Psoas muscle (tissue), 8 donors: Measurements from ENCODE around the gene PARD6B. TPM values are rescaled to one million over a fixed set of nuclear protein-coding genes. Genes with fewer than 3 reads are reported as not detected.

ENCODE experiments used
- ATAC-seq, 4 donors: fragments of 200-7000 bp; cut with Tn5 transposase; one replicate each; pipeline ENCODE4 v1.9.1; 2020; ENCODE audit warnings: moderate library complexity in 3 of 4, mild to moderate bottlenecking in 2 of 4
- DNase-seq, 2 donors: peaks; one replicate each; pipeline ENCODE4 v3.0.0-alpha.2; 2020
- H3K27ac ChIP-seq: fragments of 200-600 bp; one replicate; pipeline ENCODE4 v1.8.0; 2022
- H3K27me3 ChIP-seq, 3 donors: fragments of 200-600 bp in 1 of 3; one replicate each; pipeline versions ENCODE4 v1.6.1 to v1.8.0; 2013 to 2022; ENCODE audit warnings: low read length in 2 of 3, mild to moderate bottlenecking in 2 of 3, moderate library complexity in 1 of 3; ENCODE audit not compliant: insufficient read depth in 3 of 3
- H3K36me3 ChIP-seq, 2 donors: fragments of 200-600 bp in 1 of 2; one replicate each; pipeline versions ENCODE4 v1.6.1 to v1.8.0; 2013 to 2022; ENCODE audit warnings: low read depth in 1 of 2, mild to moderate bottlenecking in 1 of 2, moderate library complexity in 1 of 2; ENCODE audit not compliant: insufficient read depth in 1 of 2
- H3K4me1 ChIP-seq: fragments of 200-600 bp; one replicate; pipeline ENCODE4 v1.8.0; 2022
- H3K4me3 ChIP-seq: fragments of 200-600 bp; one replicate; pipeline ENCODE4 v1.8.0; 2022; ENCODE audit warnings: mild to moderate bottlenecking
- H3K9me3 ChIP-seq: fragments of 200-600 bp; one replicate; pipeline ENCODE4 v1.8.0; 2022
- WGBS, 3 donors: extraction: QIAGEN DNeasy Blood & Tissue Kit; methylation state at CpG; one replicate each; pipeline versions ENCODE4 v1.1.6 to v1.1.7; 2013; 5-methylcytosine and 5-hydroxymethylcytosine counted together
- intact Hi-C, 2 donors: fragments of 100-400 bp; cut with DNase I; formaldehyde crosslinking; loops; one replicate each; pipeline versions ENCODE4 v1.11.0 to v1.14.2; 2022
- polyA plus RNA-seq, 3 donors: library from polyadenylated mRNA; stranded (reverse); fragments of 200-250 nt; gene quantifications; one replicate each; pipeline ENCODE4 v1.2.3, GENCODE V29; 2013
- total RNA-seq, 4 donors: library from RNA; stranded (reverse); fragmentation: NEBNext Ultra II Directional in 2 of 4; extraction: Animal tissue kit (Norgen Biotek cat#: 25700) in 2 of 4; gene quantifications; one replicate each; pipeline versions ENCODE4 v1.2.1 to v1.2.4, GENCODE V29; 2021 to 2023
- TF ChIP-seq, protein P1 (sequence below): fragments of 200-600 bp; IDR thresholded peaks from one replicate; pipeline ENCODE4 v1.8.0; 2022; ENCODE audit warnings: antibody characterized with exemption
- donor health status: healthy with polysubstance abuse.
- donor health status: DM: no; HTN: no; CAD: no; lungs with moderate emphysema.
- donor health status: Bipolar disorder and iron deficiency.
- donor health status: healthy.
- donor health status: DM: yes; HTN: yes; CAD: no.
- donor health status: DM: no; HTN: no; CAD: no.
- donor health status: DM: no; HTN: no; CAD: no.
- donor health status: DM: yes; HTN: yes; CAD: no.

Gene PARD6B
- total and polyA plus RNA-seq, 7 donors = 0.27 to 5.0 (median 0.97) TPM

DNA sequence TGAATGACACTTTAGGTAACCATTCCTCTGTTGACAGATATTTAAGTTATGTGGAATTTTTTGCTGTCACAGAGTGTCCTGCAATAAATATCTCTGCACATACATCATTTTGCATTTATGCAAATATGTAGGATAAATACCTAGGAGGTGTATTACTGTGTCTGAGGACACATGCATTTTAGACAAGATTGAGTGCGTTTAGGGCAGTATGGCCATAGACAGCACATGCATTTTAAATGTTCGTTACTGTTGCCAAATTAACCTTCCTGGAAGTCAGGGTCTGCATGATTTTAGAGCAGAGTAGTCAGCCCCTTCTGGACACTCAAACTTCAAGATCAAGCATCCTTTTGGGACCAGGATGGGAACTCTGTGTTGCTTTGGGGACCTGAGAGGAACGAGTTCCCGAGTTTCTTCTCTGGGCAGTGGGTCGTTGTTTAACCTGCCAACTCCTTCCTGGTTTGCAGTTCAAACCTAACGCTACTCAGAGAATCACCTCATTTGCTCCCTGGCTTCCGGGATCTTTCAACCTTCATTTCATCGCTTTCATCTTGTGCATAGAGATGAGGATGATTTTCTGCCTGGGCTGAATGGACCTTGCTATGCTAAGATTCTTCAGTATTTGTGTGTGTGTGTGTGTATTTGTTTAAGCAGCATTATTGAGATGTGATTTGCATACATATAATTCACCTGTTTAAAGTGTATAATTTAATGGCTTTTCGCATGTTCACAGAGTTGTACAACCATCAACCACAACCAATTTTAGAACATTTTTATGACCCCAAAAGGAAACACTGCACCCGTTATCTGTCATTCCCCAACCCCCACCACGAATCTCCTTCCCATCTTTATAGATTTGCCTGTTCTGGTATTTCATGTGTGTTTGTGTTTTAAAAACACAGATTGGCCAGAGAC lies 73.3 kb downstream of the PARD6B start:
- Histone ChIP-seq H3K27me3 (no peaks in the 10 kb centered on the region), H3K36me3 (no peaks in the 10 kb centered on the region), H3K4me3 (no peak overlapping the region), H3K4me1 (no peaks in the 10 kb centered on the region), H3K9me3 (no peaks in the 10 kb centered on the region), H3K27ac (no peak overlapping the region)
- DNase-seq = peak in 1 of 2 donors; percentile 3
- 66 to 71% (median 67%) methylated on average over 11 of the region's 11 CpGs for WGBS, 3 donors
- ATAC-seq = no peak
- TF ChIP-seq, protein P1, sequence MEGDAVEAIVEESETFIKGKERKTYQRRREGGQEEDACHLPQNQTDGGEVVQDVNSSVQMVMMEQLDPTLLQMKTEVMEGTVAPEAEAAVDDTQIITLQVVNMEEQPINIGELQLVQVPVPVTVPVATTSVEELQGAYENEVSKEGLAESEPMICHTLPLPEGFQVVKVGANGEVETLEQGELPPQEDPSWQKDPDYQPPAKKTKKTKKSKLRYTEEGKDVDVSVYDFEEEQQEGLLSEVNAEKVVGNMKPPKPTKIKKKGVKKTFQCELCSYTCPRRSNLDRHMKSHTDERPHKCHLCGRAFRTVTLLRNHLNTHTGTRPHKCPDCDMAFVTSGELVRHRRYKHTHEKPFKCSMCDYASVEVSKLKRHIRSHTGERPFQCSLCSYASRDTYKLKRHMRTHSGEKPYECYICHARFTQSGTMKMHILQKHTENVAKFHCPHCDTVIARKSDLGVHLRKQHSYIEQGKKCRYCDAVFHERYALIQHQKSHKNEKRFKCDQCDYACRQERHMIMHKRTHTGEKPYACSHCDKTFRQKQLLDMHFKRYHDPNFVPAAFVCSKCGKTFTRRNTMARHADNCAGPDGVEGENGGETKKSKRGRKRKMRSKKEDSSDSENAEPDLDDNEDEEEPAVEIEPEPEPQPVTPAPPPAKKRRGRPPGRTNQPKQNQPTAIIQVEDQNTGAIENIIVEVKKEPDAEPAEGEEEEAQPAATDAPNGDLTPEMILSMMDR = no peak
- intact Hi-C loops = no loop called here

DNA sequence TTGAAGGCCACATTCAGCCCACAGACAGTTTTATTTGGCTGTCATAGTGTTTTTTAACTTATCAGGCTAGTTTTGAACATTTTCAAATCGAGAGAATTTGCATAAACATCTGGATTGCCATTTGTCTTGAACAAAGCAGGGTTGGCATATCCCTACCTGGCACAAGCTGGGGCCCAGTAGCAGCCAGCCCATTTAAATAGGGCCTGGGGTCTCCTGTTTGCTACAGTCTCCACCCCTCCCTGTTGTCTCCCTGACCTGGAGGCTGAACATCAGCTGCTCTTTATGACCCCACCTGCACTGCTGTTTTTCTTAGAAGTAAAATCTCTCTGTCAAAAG lies 73.9 kb downstream of the PARD6B start:
- ATAC-seq = no peak
- 68 to 79% (median 71%) methylated on average over 1 of the region's 1 CpG for WGBS, 3 donors
- DNase-seq = peak in 1 of 2 donors; percentile 14
- Histone ChIP-seq H3K36me3 (no peaks in the 10 kb centered on the region), H3K27ac (no peak overlapping the region), H3K4me1 (no peaks in the 10 kb centered on the region), H3K27me3 (no peaks in the 10 kb centered on the region), H3K4me3 (no peak overlapping the region), H3K9me3 (no peaks in the 10 kb centered on the region)
- intact Hi-C loops = no loop called here
- TF ChIP-seq, protein P1 = no peak

DNA sequence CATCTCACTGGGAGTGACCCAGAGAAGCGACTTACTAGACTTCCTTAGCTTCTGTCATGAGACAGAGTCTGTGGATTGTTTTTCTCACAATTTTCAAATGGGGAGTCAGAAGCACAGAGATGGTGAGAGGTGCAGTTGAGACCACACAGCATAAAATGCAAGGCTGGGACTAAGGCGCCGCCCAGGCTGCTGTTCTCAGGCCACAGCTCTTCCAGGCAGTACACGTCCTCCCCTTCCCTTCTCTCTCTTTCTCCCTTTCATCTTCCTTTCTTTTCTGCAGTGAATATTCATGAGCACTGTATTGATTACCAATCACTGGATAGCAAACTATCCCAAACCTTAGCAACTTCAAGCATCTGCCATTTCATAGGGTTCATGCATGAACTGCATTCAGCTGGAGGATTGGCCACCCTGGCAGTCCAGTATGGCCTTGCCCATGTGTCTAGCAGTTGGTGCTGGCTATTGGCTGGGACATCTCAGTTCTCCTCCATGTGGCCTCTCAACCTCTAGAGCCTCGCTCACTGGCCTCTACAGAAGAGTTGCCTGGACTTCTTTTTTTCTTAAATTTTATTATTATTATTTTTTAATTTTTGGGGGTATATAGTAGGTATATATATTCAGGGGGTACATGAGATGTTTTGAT lies 74.9 kb downstream of the PARD6B start:
- TF ChIP-seq, protein P1 = no peak
- Histone ChIP-seq H3K27ac (no peak overlapping the region), H3K4me1 (no peaks in the 10 kb centered on the region), H3K4me3 (no peak overlapping the region), H3K36me3 (no peaks in the 10 kb centered on the region), H3K27me3 (no peaks in the 10 kb centered on the region), H3K9me3 (no peaks in the 10 kb centered on the region)
- DNase-seq = peak in 1 of 2 donors; percentile 13
- intact Hi-C loops = no loop called here
- ATAC-seq = no peak
- WGBS, 3 donors = 91 to 93% (median 93%) methylated on average over 5 of the region's 5 CpGs

Other genes starting within 250 kb of the PARD6B start
- gene PTPN1, start 221.2 kb upstream of the PARD6B start, total RNA-seq = 100 to 1,000 TPM in 1 of 4 donors, 10 to 100 TPM in 3; 29.7 to 112 (median 56.3) TPM
- 100 to 1,000 TPM in 1 of 3 donors, 10 to 100 TPM in 2; 28.7 to 107 (median 46.1) TPM for gene PTPN1, start 221.2 kb upstream of the PARD6B start, polyA plus RNA-seq
- gene RIPOR3, start 40.0 kb upstream of the PARD6B start, total RNA-seq = 1 to 10 TPM; 3.1 to 5.2 (median 4.5) TPM
- gene RIPOR3, start 40.0 kb upstream of the PARD6B start, polyA plus RNA-seq = 1 to 10 TPM; 5.4 to 5.7 (median 5.6) TPM
- 1 to 10 TPM in 2 of 4 donors, under 1 TPM in 2; 0.24 to 1.9 (median 1.1) TPM for gene BCAS4, start 63.5 kb downstream of the PARD6B start, total RNA-seq
- gene BCAS4, start 63.5 kb downstream of the PARD6B start, polyA plus RNA-seq = under 1 TPM; 0.28 to 0.38 (median 0.31) TPM
- 10 to 100 TPM; 34.2 to 40.1 (median 37.9) TPM for gene ADNP, start 199.9 kb downstream of the PARD6B start, total RNA-seq
- 10 to 100 TPM; 13.3 to 30.1 (median 13.4) TPM for gene ADNP, start 199.9 kb downstream of the PARD6B start, polyA plus RNA-seq
- gene DPM1, start 227.0 kb downstream of the PARD6B start, total RNA-seq = 10 to 100 TPM; 24.6 to 59.6 (median 38.3) TPM
- 100 to 1,000 TPM in 1 of 3 donors, 10 to 100 TPM in 2; 65.7 to 120 (median 66.8) TPM for gene DPM1, start 227.0 kb downstream of the PARD6B start, polyA plus RNA-seq
- gene MOCS3, start 227.2 kb downstream of the PARD6B start, total RNA-seq = 1 to 10 TPM; 2.9 to 4.2 (median 3.7) TPM
- gene MOCS3, start 227.2 kb downstream of the PARD6B start, polyA plus RNA-seq = 1 to 10 TPM; 2.1 to 5.9 (median 3.1) TPM